GM18951 (cell line): ENCODE data around the gene ERN2.
"Not testable (repeated sequence)": the region's sequence is repeated elsewhere in the genome, so short reads cannot be mapped to it uniquely, and the experiment has no call there.

Experiments
- POLR2A ChIP-seq: IDR thresholded peaks from 4 replicates; pipeline ENCODE4 v1.6.1; 2011; ENCODE audit warnings: mild to moderate bottlenecking; ENCODE audit not compliant: insufficient read length, insufficient read depth; ENCODE audit errors: extremely low read depth
- in situ Hi-C: fragments of 300-500 bp; cut with MboI; formaldehyde crosslinking; loops from one replicate; pipeline ENCODE4 v1.12.0; 2022; ENCODE audit warnings: low sequenced_read_pairs, mixed read lengths, inconsistent platforms; ENCODE audit not compliant: unreplicated experiment

Gene ERN2

DNA sequence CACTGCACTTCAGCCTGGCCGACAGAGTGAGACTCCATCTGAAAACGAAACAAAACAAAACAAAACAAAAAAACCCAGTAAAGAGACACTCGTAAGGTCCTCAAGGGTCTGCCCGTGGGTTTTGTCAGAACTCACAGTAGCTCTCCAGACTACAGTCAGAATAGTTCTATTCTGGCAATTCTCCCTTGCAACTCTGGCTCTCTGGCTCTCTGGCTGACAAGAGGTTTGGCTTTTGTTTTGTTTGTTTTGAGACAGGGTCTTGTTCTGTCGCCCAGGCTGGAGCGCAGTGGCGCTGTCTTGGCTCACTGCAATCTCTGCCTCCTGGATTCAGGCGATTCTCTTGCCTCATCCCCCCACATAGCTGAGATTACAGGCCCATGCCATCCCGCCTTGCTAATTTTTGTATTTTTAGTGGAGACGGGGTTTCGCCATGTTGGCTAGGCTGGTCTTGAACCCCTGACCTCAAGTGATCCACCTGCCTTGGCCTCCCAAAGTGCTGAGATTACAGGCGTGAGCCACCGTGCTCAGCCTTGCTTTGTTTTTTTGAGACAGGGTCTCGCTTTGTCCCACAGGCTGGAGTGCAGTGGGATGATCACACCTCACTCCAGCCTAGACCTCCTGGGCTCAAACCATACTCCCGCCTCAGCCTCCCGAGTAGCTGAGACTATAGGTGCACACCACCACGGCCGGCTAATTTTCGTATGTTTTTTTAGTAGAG is 21.3 kb upstream of the ERN2 start:
- no peak for TF ChIP-seq POLR2A
- in situ Hi-C loops: no loop called here

DNA sequence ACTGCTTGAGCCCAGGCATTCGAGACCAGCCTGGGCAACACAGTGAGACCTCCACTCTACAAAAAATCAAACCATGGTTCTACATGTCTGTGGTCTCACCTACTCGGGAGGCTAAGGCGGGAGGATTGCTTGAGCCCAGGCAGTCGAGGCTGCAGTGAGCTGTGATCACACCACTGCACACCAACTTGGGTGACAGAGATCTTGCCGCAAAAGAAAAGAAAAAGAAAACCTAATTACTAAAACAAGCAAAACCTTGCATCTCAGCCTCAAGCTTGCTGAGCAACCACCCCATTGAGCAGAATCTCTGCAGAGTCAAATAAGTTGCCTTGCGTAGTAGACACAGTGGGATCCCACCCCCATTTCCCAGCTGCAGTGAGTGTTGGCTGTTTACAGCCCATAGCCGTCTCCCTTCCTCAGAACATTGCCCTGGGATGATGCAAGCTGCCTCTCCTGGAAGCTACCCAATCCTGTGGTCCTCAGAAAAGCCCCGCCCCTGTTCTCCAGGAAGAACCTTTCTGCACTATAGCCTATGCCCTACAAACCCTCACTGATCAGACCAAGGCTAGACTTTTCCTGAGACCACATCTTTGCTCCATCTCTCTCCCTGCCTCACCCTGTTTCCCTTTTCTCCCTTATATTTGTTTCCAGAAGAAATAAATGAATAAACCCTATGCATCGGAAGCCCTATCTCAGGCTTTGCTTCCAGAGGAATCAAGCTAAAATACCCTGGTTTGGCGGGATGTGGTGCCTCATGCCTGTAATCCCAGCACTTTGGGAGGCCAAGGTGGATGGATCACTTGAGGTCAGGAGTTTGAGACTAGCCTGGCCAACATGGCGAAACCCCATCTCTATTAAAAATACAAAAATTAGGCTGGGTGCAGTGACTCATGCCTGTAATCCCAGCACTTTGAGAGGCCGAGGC is 16.7 kb upstream of the ERN2 start:
- in situ Hi-C loops: no loop called here
- TF ChIP-seq POLR2A: no peak

DNA sequence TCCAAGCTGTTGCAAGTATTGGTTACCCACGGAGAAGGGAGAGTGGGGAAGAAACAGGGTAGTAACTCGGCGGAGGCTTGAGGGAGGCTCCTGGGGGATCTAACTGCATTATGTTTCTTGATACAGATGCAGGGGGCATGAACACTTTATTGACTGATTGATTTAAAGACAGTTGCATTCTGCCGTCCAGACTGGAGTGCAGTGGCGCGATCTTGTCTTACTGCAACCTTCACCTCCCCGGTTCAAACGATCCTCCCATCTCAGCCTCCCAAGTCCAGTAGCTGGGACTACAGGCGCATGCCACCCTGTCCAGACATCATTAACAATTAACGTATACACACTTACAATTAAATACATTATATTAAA is 15.1 kb upstream of the ERN2 start:
- in situ Hi-C loops: no loop called here
- no peak for TF ChIP-seq POLR2A

DNA sequence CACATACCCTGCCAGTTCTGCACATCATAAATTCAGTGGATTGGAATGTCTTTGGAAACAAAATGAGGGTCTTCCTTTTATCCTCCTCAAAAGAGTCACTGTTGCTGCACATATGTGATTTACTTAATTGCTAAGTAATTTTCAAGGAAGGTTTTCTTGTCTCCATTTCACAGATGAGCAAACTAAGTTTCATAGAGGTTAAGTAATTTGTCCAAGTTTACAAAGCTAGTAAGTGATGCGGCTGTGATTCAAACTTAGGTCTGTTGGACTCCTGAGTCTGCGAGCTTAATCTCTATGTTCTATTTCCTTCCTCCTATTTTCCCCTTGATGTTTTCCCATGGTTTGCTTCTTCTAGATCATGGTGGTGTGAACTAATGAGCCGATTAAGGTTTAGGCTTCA is 13.7 kb upstream of the ERN2 start:
- TF ChIP-seq POLR2A: no peak

DNA sequence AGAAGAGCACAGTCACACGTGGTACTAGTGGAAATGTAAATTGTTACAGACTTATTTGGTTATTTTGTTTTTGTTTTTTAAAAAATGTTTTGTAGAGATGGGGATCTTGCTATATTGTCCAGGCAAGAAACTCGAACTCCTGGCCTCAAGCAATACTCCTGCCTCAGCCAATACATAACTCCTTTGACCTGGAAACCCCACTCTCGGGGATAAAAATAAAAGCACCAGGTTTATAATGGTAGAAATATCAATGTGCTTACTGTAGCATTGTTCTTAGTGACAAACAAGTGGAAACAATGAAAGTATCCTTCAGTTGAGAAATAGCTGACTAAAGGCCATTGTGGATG is 11.7 kb upstream of the ERN2 start:
- in situ Hi-C loops: no loop called here
- no peak for TF ChIP-seq POLR2A

More for the DNA sequence above, 13.7 kb upstream of the ERN2 start:
- in situ Hi-C loops: no loop called here

DNA sequence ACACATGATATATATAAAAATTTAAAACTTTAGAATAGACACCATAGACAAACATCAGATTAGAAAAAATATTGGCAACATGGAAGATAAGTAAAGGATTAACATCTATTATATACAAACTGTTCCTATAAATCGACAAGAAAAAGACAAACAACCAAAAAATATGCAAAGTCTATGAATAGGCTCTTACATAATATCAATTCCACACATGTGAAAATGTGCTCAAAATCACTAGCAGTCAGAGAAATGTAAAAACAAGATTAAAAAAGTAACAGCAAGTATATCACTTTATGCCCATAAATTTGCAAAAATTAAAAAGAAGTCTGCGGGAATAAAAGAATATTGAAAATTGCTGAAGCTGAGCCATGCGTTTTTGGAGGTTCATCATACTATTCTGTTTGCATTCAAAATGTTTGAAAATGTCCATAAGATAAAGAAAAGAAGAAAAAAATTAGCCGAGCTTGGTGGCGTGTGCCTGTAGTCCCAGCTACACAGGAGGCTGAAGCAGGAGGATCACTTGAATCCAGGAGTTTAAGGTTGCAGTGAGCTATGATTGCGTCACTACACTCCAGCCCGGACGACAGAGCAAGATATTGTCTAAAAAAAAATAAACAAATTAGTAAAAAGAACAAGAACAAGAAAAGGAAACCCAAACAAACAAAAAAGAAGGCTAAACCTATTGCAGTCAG is 11.2 kb upstream of the ERN2 start:
- TF ChIP-seq POLR2A: no peak
- in situ Hi-C loops: no loop called here

DNA sequence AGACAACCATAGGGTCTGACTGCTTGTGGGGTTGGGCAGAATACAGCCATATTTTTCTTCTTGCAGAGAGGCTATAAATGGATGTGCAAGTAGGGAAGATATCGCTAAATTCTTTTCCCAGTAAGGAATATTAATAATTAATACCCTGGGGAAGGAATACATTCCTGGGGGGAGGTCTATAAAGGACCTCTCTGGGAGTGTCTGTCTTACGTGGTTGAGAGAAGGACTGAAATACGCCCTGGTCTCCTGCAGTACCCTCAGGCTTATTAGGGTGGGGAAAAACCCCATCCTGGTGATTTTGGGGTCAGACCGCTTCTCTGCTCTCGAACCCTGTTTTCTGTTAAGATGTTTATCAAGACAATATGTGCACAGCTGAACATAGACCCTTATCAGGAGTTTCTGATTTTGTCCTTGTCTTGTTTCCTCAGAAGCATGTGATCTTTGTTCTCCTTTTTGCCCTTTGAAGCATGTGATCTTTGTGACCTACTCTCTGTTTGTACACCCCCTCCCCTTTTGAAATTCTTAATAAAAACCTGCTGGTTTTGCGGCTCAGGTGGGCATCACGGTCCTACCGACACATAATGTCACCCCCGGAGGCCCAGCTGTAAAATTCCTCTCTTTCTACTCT is 9.7 kb upstream of the ERN2 start:
- in situ Hi-C loops: not testable (repeated sequence)

DNA sequence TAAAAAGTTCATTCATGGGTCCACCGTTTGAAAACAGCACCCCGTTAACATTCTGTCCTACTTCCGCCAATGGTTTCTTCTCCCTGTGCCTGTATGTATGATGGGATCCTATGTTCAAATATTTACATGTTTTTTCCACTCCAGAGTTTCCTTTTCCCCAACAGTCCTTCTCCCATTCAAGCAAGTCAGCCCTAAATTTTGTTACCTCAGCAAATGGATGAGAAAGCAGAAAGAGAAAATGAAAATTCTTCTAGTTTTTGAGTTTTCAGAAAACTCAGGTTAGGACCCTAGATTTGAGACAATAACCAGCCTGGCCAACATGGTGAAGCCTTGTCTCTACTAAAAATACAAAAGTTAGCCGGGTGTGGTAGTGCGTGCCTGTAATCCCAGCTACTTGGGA is 3.5 kb upstream of the ERN2 start:
- no peak for TF ChIP-seq POLR2A
- in situ Hi-C loops: no loop called here

DNA sequence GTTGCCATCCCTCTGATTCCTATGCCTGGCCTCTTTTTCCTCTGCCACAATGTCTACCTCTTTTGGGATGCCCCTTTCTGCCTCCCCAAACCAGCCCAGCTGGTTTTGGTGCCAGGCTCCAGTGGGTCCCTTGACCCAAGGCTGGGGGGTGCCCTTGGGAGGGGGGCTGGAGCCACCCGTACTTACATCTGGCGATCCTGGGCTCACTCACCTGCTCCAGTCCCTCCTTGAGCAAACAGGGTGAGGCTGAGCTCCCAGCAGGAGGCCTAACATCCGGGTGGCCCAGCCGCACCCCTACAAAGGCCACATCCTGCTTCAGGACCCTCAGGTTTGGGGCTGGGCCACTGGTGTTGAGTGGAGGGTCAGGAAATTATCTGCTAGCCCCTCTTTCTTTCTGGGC is 1.2 kb downstream of the ERN2 start:
- in situ Hi-C loops: no loop called here
- no peak for TF ChIP-seq POLR2A

DNA sequence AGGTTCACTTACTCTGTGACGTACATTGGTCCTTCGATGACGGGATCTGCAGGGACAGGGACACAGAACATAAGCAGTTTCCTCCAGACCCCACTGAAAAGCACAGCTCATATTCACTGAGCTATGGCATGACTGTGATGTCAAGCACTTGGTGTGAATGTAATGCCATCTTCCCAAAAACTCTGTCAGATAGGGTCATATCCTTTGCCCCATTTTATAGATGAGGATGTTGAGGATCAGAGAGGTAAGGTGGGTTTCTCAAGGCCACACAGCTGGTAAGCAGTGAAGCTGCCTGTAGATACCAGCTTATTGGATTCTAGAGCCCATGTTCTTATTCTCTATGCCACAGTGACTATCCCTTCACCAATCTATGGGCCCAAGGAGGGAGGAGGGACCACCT is 2.5 kb downstream of the ERN2 start:
- no peak for TF ChIP-seq POLR2A
- in situ Hi-C loops: no loop called here

DNA sequence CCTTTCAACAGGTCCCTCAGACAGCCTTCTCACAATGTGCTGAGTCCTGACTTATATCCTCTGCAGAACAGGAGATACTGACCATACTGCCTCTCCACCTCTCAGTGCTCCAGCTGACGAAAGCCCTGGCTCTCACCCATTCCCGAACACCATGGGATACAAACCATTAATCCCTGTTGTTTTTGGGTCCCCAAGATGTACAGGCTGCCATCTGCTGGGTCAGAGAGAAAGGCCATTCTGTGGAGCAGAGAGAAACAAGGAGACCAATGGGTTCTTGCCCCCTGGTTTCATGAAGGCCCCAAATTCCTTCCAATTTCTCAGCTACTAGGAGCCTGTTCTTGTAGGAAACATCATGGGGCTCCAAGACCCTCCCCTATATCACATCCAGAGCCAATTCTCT is 3.0 kb downstream of the ERN2 start:
- TF ChIP-seq POLR2A: no peak
- in situ Hi-C loops: no loop called here

DNA sequence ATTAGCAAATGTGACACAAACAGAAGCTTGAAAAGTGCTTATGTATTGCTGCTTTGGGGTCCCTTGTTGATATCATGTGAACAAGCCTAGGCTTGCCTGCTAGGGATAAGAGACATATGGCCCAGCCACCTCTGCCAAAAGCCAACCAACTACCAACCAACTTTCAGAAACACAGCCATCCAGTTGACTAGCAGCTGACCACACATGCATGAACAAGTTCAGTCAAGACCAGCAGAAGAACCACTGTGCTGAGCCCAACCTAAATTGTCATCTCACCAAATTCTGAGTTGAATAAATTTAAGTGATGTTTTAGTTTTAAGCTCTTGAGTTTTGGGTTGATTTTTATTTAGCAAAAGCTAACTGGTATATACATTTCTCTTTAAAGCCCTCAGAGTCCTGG is 3.5 kb downstream of the ERN2 start:
- no peak for TF ChIP-seq POLR2A
- in situ Hi-C loops: no loop called here

DNA sequence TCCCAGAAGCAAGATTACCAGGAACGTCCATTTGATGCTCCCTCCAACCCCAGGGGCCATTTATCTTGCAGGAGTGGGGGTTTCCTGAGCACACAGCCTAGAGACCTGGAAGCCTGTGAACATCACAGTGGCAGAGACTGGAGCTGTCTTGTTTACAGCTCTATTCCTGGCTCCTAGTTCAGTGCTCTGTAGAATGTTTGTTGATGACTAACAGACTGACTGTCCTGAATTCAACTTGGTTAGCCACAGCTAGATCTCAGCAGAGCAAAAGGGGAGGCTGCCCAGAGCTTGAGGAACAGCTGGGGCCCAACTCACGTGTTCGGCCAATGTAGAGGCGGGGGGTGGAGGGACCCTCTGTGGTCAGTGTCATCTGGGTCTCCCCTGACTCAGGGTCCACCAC is 6.6 kb downstream of the ERN2 start:
- no peak for TF ChIP-seq POLR2A
- in situ Hi-C loops: no loop called here
